Dermis blood vessel endothelial cell (primary cell): ENCODE results near the gene C21orf58. TPM values are rescaled to one million over a fixed set of nuclear protein-coding genes. Genes with fewer than 3 reads are reported as not detected.
"Not testable (repeated sequence)": the region's sequence is repeated elsewhere in the genome, so short reads cannot be mapped to it uniquely, and the experiment has no call there.

ENCODE experiments used
- DNase-seq: peaks from one replicate; pipeline ENCODE4 v3.0.0; 2010
- total RNA-seq: library from RNA; depleted of rRNA; stranded (reverse); fragments of >200 nt; gene quantifications from 2 replicates; pipeline ENCODE4 v1.2.3, GENCODE V29; 2014

C21orf58 gene
- 3.1 and 6.7 TPM in 2 replicates for total RNA-seq

GRCh38 chr21:46323710-46324389, at the start of gene C21orf58, which contains the start of gene PCNT:
Gene C21orf58 (minus strand): TSS chr21:46323870. CDS start chr21:46322738, 1,132 bp downstream.
Gene PCNT (plus strand): TSS chr21:46324156. CDS start chr21:46324229, 73 bp downstream.
- peak; percentile 98 for DNase-seq

GRCh38 chr21:46372947-46373346, 49.3 kb upstream of the C21orf58 start:
- not testable (repeated sequence) for DNase-seq

GRCh38 chr21:46372014-46372485, 48.4 kb upstream of the C21orf58 start:
- no peak for DNase-seq

- DNase-seq, result no peak
These were observed 47.7 kb upstream of the C21orf58 start for GRCh38 chr21:46371204-46372013.

- DNase-seq, result no peak
These were observed 46.0 kb upstream of the C21orf58 start for GRCh38 chr21:46369520-46370235.

- DNase-seq, result peak; percentile 17
These were observed 45.0 kb upstream of the C21orf58 start for GRCh38 chr21:46368533-46369285.

- no peak for DNase-seq
These were observed 43.3 kb upstream of the C21orf58 start for GRCh38 chr21:46366966-46367365.

- no peak for DNase-seq
These were observed 42.9 kb upstream of the C21orf58 start for GRCh38 chr21:46366561-46366960.

GRCh38 chr21:46366091-46366490, 42.4 kb upstream of the C21orf58 start:
- DNase-seq, result no peak

- no peak for DNase-seq
These were observed 40.0 kb upstream of the C21orf58 start for GRCh38 chr21:46363698-46364097.

GRCh38 chr21:46362946-46363345, 39.3 kb upstream of the C21orf58 start:
- no peak for DNase-seq

- DNase-seq, result no peak
These were observed 38.3 kb upstream of the C21orf58 start for GRCh38 chr21:46361935-46362334.

GRCh38 chr21:46361176-46361575, 37.5 kb upstream of the C21orf58 start:
- DNase-seq, result no peak

- no peak for DNase-seq
These were observed 34.2 kb upstream of the C21orf58 start for GRCh38 chr21:46357684-46358425.

GRCh38 chr21:46357335-46357604, 33.6 kb upstream of the C21orf58 start:
- no peak for DNase-seq

GRCh38 chr21:46356494-46357334, 33.0 kb upstream of the C21orf58 start:
- DNase-seq, result no peak

GRCh38 chr21:46356005-46356338, 32.3 kb upstream of the C21orf58 start:
- no peak for DNase-seq

- DNase-seq, result no peak
These were observed 31.7 kb upstream of the C21orf58 start for GRCh38 chr21:46355161-46356004.

GRCh38 chr21:46354518-46354917, 30.8 kb upstream of the C21orf58 start:
- no peak for DNase-seq

GRCh38 chr21:46354046-46354445, 30.4 kb upstream of the C21orf58 start:
- DNase-seq, result no peak
